Thyroid gland (tissue), 4 donors: Measurements from ENCODE around the gene NDUFS6. TPM values are rescaled to one million over a fixed set of nuclear protein-coding genes. Genes with fewer than 3 reads are reported as not detected.

Source experiments
- DNase-seq, 2 donors: peaks; one replicate each; pipeline ENCODE4 v3.0.0-alpha.2; 2019
- H3K27ac ChIP-seq, 3 donors: fragments of 200-600 bp; sonication (generic); 1 replicate in 2 of 3; 2 replicates in 1 of 3; pipeline ENCODE4 v1.5.1; 2016 to 2019; ENCODE audit warnings: mild to moderate bottlenecking in 1 of 3, moderate library complexity in 1 of 3
- H3K27me3 ChIP-seq: fragments of 200-600 bp; sonication (generic); one replicate; pipeline ENCODE4 v1.5.1; 2019
- H3K36me3 ChIP-seq, 2 donors: fragments of 200-600 bp; sonication (generic); one replicate each; pipeline ENCODE4 v1.5.1; 2016 to 2019
- H3K4me1 ChIP-seq, 2 donors: fragments of 200-600 bp; sonication (generic); one replicate each; pipeline ENCODE4 v1.5.1; 2017 to 2019
- H3K4me3 ChIP-seq, 3 donors: fragments of 200-600 bp; sonication (generic); replicated peaks in 1 of 3; 1 replicate in 2 of 3; 2 replicates in 1 of 3; pipeline ENCODE4 v1.5.1; 2016; ENCODE audit warnings: mild to moderate bottlenecking in 1 of 3
- H3K9me3 ChIP-seq: fragments of 200-600 bp; sonication (generic); one replicate; pipeline ENCODE4 v1.5.1; 2017
- POLR2A ChIP-seq, 2 donors: fragments of 450-650 bp; IDR thresholded peaks; one replicate each; pipeline ENCODE4 v1.6.1; 2017; ENCODE audit warnings: antibody characterized with exemption in 2 of 2, mild to moderate bottlenecking in 2 of 2, moderate library complexity in 1 of 2
- WGBS, 2 donors: methylation state at CpG; one replicate each; pipeline ENCODE4 v1.1.5; 2017; 5-methylcytosine and 5-hydroxymethylcytosine counted together
- intact Hi-C: fragments of 100-400 bp; cut with DNase I; formaldehyde crosslinking; loops from one replicate; pipeline ENCODE4 v1.15.1; 2023
- total RNA-seq, 4 donors: library from RNA; depleted of rRNA; stranded (reverse); fragments of >200 nt; gene quantifications; one replicate each; pipeline ENCODE4 v1.2.3, GENCODE V29; 2016
- TF ChIP-seq, protein P1 (sequence below), 6 experiments: fragments of 200-600 bp in 3 of 6; fragments of 450-650 bp in 3 of 6; sonication (generic) in 3 of 6; IDR thresholded peaks; one replicate each; pipeline ENCODE4 v1.5.1; 2016 to 2019; ENCODE audit warnings: antibody characterized with exemption in 6 of 6, mild to moderate bottlenecking in 2 of 6, inconsistent platforms in 1 of 6, moderate library complexity in 1 of 6

The NDUFS6 gene
- total RNA-seq, 4 donors from 2014 or later = 35.8 to 127 (median 54.4) TPM

DNA sequence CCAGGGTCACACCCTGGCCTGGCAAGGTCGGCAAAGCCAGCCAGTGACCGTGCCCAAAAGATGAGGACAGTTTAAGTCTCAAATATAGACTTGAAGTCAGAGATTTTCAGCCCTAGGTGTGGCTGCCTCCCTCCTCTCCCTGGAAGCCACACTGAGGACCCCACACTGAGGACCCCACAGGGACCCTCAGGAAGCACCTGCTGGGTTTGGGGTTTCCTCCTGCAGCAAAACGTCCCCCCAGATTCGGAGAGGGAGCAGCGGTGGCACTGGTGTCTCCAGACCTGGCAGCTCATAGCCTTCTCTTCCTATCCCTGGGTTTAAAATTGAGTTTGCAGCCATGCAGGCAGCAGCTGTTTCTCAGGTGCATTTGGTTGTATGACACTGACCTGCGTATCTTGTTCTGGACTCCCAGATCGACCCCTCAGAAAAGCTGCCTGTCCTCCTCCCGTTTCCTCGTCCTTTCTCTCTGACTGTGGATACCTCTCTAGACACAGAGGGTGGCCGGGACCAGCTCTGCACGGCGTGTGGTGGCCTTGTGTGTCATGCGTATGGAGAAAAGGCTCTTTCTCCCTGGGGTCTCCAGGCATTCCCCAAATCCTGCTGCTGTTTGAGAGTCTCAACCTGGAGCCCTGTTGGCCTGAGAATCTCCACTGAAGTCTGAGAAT, 38.2 kb upstream of the NDUFS6 start:
- no peak overlapping the region for H3K4me3 ChIP-seq
- H3K27ac ChIP-seq = no peak overlapping the region
- no peaks in the 10 kb centered on the region for H3K9me3 ChIP-seq
- TF ChIP-seq, protein P1, sequence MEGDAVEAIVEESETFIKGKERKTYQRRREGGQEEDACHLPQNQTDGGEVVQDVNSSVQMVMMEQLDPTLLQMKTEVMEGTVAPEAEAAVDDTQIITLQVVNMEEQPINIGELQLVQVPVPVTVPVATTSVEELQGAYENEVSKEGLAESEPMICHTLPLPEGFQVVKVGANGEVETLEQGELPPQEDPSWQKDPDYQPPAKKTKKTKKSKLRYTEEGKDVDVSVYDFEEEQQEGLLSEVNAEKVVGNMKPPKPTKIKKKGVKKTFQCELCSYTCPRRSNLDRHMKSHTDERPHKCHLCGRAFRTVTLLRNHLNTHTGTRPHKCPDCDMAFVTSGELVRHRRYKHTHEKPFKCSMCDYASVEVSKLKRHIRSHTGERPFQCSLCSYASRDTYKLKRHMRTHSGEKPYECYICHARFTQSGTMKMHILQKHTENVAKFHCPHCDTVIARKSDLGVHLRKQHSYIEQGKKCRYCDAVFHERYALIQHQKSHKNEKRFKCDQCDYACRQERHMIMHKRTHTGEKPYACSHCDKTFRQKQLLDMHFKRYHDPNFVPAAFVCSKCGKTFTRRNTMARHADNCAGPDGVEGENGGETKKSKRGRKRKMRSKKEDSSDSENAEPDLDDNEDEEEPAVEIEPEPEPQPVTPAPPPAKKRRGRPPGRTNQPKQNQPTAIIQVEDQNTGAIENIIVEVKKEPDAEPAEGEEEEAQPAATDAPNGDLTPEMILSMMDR (IDR thresholded peaks at IDR 0.05) = no peak
- no peak for TF ChIP-seq POLR2A (IDR thresholded peaks at IDR 0.05)
- 77 to 80% methylated on average over 11 to 13 of the region's 13 CpGs for WGBS, 2 donors
- no peaks in the 10 kb centered on the region for H3K36me3 ChIP-seq
- no peaks in the 10 kb centered on the region for H3K27me3 ChIP-seq
- intact Hi-C loops = no loop called here
- H3K4me1 ChIP-seq = no peaks in the 10 kb centered on the region
- DNase-seq = no peak

DNA sequence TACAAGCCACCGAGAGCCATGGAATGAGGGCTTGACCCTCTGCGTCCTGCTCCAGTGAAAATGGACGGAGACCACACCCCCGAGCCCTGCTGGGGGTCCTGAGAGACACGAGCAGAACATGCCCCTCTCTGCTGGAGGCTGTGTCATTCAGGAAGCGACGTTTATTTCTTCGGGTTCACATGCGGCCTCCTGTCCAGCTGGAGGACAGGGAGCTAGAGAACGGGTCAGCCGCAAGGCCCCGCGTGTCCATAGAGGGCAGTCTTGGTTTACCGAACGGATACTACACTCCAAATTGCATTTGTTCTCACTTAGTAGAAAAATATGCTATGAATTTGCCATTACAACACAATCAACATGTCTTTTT, 37.7 kb upstream of the NDUFS6 start:
- H3K27me3 ChIP-seq = no peaks in the 10 kb centered on the region
- 32 to 33% methylated on average over 15 of the region's 15 CpGs for WGBS, 2 donors

DNA sequence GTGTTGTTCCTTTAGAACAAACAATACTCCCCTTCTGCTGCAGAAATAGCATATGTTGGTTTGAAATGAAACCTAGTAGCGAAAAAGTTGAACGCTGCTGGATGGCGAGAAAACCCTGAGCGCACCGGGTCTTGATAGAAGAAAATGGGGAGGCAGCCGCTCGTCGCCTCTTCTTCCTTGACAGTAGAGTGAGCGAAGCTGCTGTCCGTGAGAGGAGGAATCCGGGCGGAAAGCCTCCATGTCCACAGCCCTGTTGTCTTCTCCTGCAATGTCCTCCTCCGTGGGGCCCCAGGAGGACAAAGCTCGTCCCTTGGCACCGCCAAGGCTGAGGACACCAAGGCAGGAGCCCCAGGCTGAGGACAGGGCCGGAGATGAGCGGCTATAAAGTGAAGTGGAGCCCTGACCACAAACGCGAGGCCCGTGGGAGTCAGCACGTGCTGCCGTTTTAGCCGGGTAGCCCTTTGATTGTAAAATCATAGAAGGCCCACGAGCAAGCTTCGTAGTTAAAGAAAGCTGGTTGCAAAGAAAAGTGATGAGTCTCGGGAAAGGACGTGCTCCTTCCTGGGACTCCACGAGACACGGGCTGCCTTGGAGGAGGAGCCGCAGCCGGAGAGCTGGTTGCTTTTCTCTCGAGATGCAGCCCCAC, 37.1 kb upstream of the NDUFS6 start:
- no peaks in the 10 kb centered on the region for H3K27me3 ChIP-seq
- H3K4me1 ChIP-seq = no peaks in the 10 kb centered on the region
- H3K36me3 ChIP-seq = no peaks in the 10 kb centered on the region
- DNase-seq = no peak
- no peak overlapping the region for H3K27ac ChIP-seq
- no peak overlapping the region for H3K4me3 ChIP-seq
- no peak for TF ChIP-seq POLR2A (IDR thresholded peaks at IDR 0.05)
- TF ChIP-seq, protein P1 (IDR thresholded peaks at IDR 0.05) = no peak
- no peaks in the 10 kb centered on the region for H3K9me3 ChIP-seq
- intact Hi-C loops = no loop called here
- WGBS, 2 donors = 81 to 83% methylated on average over 32 of the region's 32 CpGs

More for the DNA sequence above, 37.7 kb upstream of the NDUFS6 start:
- Histone ChIP-seq H3K36me3 (no peaks in the 10 kb centered on the region), H3K27ac (no peak overlapping the region), H3K4me1 (no peaks in the 10 kb centered on the region), H3K9me3 (no peaks in the 10 kb centered on the region), H3K4me3 (no peak overlapping the region)
- no peak for DNase-seq
- intact Hi-C loops = no loop called here
- TF ChIP-seq, protein P1 (IDR thresholded peaks at IDR 0.05) = peak in 3 of 6 experiments; percentile 8 to 38 (median 20)
- no peak for TF ChIP-seq POLR2A (IDR thresholded peaks at IDR 0.05)

DNA sequence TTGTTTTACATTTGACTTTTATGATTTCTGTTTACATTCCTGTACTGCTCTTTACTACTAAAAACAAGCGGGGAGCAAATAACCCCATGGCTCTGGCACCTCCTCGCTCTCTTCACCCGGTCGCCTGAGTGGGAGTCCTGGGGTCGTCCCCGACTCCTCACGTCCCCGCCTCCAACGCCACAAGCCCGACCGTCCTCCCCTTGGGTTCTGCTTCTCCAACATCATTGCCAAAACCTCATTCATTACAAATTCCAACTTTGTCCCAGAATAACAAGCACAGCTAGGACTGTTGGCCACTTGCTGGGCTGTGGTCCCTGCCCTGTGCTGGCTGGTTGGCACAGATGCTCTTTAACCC, 36.6 kb upstream of the NDUFS6 start:
- Histone ChIP-seq H3K27me3 (no peaks in the 10 kb centered on the region), H3K4me3 (no peak overlapping the region), H3K4me1 (no peaks in the 10 kb centered on the region), H3K36me3 (no peaks in the 10 kb centered on the region), H3K27ac (no peak overlapping the region), H3K9me3 (no peaks in the 10 kb centered on the region)
- no peak for DNase-seq
- intact Hi-C loops = no loop called here
- no peak for TF ChIP-seq POLR2A (IDR thresholded peaks at IDR 0.05)
- TF ChIP-seq, protein P1 (IDR thresholded peaks at IDR 0.05) = no peak
- WGBS, 2 donors = 83% methylated on average over 11 of the region's 11 CpGs

DNA sequence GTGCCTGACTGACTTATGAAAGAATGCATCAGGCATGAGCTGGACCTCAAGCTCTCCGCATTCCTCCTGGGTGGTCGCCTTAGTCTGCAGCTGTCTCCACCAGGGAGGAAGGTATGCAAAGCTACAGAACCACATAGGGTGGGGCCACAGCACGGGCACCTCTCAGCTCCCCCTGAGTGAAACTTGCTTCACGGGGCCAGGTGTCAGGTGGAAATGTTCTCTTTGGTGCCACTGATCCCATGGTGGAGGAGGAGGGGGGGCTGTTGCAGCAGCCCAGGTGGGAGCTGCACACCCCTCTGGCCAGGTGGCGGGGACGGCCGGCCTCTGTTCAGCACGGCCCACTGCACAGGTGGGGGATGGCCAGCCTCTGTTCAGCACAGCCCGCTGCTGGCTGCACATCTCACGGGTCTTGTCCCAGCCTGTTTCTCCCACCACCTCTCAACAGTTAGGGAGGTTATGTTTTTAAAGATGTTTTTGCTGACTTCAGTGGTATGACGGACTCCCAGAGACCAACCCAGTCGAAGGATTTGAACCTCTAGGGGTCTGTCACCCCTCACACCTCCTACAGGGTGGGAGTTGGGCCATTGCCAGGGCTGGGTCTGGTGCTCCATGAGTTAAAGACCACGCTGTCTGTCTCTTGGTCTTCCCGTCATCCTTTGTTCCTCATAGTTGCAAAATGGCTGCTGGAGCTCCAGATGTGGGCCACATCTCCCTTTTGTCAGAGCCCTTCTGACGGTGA, 35.9 kb upstream of the NDUFS6 start:
- no peak overlapping the region for H3K27ac ChIP-seq
- no peak for DNase-seq
- TF ChIP-seq, protein P1 (IDR thresholded peaks at IDR 0.05) = no peak
- TF ChIP-seq POLR2A (IDR thresholded peaks at IDR 0.05) = no peak
- H3K36me3 ChIP-seq = no peaks in the 10 kb centered on the region
- H3K27me3 ChIP-seq = no peaks in the 10 kb centered on the region
- no peaks in the 10 kb centered on the region for H3K9me3 ChIP-seq
- H3K4me1 ChIP-seq = no peaks in the 10 kb centered on the region
- H3K4me3 ChIP-seq = no peak overlapping the region
- intact Hi-C loops = no loop called here
- WGBS, 2 donors = 76 to 78% methylated on average over 13 to 15 of the region's 15 CpGs
